Ecto neural progenitor cell (in vitro differentiated cells): Measurements from ENCODE around the gene ARHGAP32.

Source experiments
- DNase-seq: peaks from one replicate; pipeline ENCODE4 v3.0.0-alpha.2; 2018; ENCODE audit warnings: low spot score

ARHGAP32 gene

GRCh38 chr11:128956401-128957201 lies 235.5 kb downstream of the ARHGAP32 start:
- DNase-seq = no peak

DNA sequence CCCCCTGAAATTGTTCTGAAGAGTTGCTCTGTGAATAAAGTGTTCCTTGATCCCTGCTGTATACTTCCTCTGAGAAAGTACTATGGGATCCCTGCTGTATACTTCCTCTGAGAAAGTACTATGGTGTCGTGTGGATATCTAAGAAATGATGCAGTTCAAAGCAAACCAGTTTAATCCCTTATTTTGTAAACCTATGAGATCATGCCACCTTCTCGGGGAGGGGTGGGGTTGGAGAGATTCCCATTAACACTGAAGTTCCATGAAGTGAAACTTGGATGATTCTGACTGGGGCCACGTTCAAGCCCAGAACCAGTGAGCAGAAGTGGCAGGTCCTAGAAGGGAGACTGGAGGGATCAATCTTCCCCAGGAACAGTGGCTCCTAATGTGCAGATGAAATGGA lies 236.5 kb downstream of the ARHGAP32 start:
- DNase-seq = no peak

GRCh38 chr11:128953151-128953550 lies 239.0 kb downstream of the ARHGAP32 start:
- DNase-seq = no peak

- DNase-seq = no peak
Measured at GRCh38 chr11:128949791-128950454, 242.2 kb downstream of the ARHGAP32 start.

GRCh38 chr11:128948583-128948982 lies 243.5 kb downstream of the ARHGAP32 start:
- no peak for DNase-seq

DNA sequence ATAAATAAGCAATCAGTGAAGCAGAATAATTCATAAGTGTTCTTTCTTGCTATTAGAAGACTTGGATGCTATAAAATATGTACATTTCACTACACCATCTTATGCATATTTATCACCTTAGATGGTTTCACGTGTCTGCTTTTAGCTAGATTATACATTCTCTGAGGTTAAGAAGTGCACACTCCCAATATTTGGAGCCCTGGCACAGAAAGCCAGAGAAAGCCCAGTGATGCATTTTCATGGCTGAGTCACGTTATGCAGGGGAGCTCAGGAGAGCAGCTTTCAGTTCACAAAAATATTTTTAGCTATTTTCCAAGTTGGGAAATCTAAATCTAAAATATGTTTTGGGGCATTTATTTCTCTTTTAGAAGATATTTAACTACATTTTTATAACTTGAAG lies 244.4 kb downstream of the ARHGAP32 start:
- no peak for DNase-seq

GRCh38 chr11:128946648-128947047 lies 245.5 kb downstream of the ARHGAP32 start:
- no peak for DNase-seq

GRCh38 chr11:128943428-128943976 lies 248.6 kb downstream of the ARHGAP32 start:
- no peak for DNase-seq

DNA sequence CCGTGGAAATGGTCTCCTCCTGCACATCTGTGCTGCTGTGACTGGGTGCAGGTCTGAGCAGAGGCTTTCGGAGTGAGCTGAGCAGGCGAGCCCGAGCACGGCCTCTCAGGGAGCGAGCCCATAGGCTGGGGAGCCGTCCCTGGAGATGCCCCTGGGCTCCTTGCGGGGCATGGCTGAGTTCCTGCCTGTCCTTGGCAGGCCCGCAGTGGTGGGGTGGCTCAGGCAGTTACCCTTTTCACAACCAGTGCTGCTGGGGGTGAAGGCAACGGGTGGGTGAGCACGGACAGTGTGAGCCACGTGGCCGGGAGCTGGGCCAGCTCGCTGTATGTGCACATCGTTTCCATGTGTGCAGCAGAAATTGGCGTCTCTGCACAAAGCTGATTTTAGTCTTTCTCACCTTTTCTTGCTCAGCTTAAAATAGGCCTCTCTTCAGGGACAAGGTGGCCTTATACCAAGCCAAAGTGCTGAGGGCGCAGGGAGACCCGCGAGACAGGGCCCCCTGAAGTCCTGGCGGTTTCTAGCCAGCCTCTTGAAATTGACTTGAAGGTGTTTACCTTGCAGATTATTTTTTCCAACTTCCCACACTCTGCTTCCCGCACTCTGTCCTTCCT lies 249.2 kb downstream of the ARHGAP32 start, which contains the start of gene TP53AIP1:
TP53AIP1 (minus strand) TSS at position 55 of the 611 bp plus-strand sequence. CDS start 5,053 bp downstream, outside the sequence.
- no peak for DNase-seq

DNA sequence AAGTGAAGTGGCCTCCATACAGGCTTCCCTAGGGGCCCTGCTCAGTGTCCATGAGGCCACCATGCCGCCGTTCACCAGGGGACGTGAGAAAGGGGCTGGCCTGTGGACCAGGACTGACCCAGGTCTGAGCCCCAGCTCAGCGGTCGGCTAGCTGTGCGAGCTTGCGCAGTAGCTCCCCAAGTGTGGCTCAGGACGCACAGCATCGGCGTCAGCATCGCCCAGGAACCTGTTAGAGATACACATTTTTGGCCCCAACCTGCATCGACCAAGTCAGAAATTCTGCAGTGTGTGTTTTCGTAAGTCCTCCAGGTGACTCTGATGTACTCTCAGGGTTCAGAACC lies 249.9 kb downstream of the ARHGAP32 start:
- no peak for DNase-seq

DNA sequence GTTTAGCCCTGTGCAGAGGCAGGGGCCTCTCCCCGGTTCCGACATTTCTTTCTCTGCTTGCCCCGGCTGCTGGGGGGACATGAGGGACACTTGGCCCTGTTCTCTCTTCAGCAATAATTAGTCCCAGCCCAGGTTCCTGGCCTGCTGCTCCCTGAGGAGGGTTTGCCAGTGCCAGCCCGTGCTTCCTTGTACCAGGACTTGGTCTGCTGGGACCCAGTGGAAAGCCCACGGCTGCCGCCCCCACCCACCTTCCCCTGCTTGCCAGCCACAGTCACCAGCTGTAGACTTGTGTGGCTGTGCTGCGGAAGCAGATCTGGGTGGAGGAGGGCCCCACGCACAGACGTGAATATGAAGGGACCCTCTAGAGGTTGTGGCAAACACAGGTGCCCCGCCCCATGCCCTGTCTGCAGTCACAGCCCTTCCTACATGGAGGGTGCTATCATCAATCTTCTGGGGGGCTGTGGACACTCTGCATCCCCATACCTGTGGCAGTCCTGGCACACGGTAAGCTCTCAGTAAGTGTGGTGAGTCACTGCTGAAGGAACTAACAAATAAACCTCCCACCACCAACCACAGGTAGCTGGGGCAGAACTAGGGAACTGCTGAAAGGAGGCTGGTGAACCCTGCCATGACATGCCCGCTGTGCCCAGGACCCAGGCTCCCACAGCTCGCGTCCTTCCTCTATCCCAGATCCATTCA lies 250.4 kb downstream of the ARHGAP32 start:
- DNase-seq = no peak

DNA sequence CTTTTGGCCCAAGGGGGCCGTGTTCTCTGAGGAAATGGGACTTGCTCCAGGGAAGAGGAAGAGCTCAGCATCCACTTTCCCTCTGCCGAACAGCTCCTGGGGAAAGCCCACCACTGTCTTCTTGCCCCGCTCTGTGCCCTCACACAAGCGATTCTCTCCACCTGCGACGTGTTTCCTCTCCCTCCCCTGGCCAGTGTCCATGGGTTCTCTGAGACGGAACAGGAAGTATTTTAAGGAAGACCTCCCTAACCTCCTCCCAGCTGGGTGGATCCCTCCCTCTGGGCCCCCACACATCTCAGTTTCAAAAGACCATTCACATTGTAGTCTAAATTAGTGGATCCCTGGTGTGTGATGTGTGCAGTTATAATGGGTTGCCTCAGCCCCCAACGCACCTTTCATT lies 251.0 kb downstream of the ARHGAP32 start:
- no peak for DNase-seq

DNA sequence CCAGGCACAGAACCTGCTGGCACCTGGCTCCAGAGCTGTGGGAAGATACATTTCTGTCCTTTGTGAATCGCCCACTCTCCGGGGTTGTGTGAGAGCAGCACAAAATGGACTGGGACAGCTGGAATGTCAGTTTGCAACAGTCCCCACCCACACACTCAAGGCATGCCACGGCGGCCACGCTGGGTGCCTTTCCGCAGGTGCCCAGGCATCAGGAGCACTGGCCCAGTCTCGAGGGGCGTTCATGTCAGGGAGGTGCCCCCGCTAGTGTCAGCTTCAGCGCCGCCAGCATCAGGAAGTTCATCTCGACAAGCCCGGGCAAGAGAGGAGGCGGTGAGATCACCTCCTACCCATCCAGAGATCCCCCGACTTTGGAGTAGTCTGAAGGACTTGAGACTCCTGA lies 251.5 kb downstream of the ARHGAP32 start:
- no peak for DNase-seq

DNA sequence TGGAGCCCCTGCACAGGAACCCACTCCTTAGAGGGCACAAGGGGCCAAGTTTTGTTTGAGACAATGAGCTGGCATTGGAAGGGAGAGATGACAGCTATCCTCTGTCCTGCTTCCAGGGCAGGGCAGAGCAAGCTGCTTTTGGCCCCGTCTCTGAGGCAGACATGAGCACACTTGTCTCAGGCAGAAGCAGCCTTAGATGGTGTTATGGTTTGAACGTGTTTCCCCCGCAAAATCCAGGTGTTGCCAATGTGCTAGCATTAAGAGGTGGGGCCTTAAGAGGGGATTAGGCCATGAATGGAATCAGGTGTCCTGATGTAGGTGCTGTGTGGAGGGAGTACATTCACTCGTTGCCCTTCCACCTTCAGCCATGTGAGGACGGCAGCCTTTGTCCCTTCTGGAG lies 252.0 kb downstream of the ARHGAP32 start:
- no peak for DNase-seq

- no peak for DNase-seq
Measured at GRCh38 chr11:128939591-128939990, 252.5 kb downstream of the ARHGAP32 start.

DNA sequence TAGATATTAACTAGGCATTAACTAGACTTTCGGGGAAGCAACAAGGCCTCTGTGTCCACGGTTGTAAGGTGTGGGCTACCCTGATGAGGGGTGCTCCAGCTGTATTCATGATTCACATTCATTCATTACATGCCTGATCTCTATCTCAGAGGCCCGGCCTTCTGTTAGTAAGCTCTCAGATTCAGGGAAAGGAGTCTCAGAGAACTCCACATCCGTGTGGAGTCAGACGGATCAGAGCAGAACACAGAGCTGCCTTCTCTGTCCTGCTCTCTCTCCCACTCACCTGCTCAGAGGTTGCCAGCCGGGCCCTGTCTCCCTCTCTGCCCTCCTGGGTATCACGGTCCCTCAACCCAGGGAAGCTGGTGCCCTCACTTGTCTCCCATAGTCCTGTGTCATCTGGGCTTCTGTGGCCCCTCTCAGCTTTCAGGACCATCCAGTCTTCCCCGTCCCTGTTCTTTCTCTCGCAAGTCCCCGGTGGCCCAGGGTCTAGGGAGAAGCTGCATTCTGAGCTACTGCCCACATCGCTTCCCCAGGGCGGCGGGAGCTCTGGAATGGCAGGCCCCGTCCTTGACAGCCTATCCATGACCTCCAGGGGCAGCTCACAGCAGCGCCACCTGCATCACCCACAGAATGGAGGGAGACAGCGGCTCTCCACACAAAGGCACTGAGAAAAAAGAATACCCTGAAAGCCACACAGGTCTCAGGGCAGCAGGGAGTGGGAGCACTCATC lies 253.8 kb downstream of the ARHGAP32 start:
- DNase-seq = no peak

- no peak for DNase-seq
Measured at GRCh38 chr11:128937480-128937879, 254.6 kb downstream of the ARHGAP32 start.

DNA sequence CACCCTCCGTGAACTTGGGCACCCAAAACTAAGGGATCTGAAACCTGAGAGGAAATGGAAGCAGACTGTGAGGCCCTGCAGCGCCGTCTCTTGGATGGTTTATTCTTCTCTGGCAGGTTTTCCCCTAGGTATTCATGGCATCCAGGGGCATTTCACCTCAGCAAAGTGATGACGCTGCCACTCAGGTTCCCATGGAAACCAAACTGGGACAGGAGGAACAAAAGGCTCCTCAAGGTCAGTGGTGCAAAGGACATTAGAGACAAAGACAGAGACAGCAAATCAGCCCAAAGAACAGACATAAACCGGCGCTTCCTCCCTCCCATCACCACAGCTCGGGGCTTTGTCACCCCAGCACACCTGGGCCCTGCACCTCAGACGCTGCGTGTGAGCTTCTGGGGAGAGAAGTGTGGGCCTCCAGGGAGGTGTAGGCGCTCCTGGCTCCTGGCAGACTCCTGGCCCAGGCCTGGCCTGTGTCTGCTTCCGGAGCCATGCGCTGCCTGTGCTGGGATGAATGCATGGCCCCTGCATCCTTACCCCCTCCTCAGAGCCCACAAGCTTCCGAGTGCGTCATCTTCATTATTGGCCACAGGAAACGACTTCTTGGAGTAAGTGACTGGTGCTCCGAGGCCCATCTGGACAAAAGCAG lies 255.4 kb downstream of the ARHGAP32 start:
- no peak for DNase-seq

GRCh38 chr11:128934926-128935325 lies 257.2 kb downstream of the ARHGAP32 start:
- no peak for DNase-seq

- DNase-seq = no peak
Measured at GRCh38 chr11:128934351-128934750, 257.8 kb downstream of the ARHGAP32 start.
